HG02852 (cell line): ENCODE results near the gene USP17L15.
"Not testable (repeated sequence)": the region's sequence is repeated elsewhere in the genome, so short reads cannot be mapped to it uniquely, and the experiment has no call there.

ENCODE experiments used
- ATAC-seq: cut with Tn5 transposase; IDR thresholded peaks from one replicate; pipeline ENCODE4 v1.9.1; 2021; ENCODE audit warnings: mild to moderate bottlenecking, moderate library complexity; ENCODE audit not compliant: unreplicated experiment

The USP17L15 gene, protein sequence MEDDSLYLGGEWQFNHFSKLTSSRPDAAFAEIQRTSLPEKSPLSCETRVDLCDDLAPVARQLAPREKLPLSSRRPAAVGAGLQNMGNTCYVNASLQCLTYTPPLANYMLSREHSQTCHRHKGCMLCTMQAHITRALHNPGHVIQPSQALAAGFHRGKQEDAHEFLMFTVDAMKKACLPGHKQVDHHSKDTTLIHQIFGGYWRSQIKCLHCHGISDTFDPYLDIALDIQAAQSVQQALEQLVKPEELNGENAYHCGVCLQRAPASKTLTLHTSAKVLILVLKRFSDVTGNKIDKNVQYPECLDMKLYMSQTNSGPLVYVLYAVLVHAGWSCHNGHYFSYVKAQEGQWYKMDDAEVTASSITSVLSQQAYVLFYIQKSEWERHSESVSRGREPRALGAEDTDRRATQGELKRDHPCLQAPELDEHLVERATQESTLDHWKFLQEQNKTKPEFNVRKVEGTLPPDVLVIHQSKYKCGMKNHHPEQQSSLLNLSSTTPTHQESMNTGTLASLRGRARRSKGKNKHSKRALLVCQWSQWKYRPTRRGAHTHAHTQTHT

DNA sequence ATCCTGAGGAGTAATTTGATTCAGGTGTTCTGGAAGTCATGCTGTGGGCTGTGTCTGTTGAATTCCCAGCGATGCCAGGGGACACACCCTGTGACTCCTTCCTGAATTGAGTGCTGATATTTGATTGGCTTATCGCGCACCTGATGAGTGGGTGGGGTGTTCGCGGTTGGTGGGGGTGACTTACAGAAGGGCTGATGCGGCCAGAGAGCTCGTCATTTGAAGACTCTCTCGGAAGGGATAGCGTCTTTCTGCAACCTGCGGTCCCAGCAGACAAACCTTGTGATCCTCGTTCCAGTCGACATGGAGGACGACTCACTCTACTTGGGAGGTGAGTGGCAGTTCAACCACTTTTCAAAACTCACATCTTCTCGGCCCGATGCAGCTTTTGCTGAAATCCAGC is at the start of gene USP17L15:
TSS of gene USP17L15 (plus strand) at position 301 of the 400 bp plus-strand sequence. CDS start at position 301, 0 bp downstream.
- not testable (repeated sequence) for ATAC-seq

DNA sequence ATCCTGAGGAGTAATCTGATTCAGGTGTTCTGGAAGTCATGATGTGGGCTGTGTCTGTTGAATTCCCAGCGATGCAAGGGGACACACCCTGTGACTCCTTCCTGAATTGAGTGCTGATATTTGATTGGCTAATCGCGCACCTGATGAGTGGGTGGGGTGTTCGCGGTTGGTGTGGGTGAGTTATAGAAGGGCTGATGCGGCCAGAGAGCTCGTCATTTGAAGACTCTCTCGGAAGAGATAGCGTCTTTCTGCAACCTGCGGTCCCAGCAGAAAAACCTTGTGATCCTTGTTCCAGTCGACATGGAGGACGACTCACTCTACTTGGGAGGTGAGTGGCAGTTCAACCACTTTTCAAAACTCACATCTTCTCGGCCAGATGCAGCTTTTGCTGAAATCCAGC is 23.8 kb upstream of the USP17L15 start, which contains the start of gene USP17L10:
TSS of gene USP17L10 (plus strand) at position 301 of the 400 bp plus-strand sequence. CDS start at position 301, 0 bp downstream.
- ATAC-seq = not testable (repeated sequence)

DNA sequence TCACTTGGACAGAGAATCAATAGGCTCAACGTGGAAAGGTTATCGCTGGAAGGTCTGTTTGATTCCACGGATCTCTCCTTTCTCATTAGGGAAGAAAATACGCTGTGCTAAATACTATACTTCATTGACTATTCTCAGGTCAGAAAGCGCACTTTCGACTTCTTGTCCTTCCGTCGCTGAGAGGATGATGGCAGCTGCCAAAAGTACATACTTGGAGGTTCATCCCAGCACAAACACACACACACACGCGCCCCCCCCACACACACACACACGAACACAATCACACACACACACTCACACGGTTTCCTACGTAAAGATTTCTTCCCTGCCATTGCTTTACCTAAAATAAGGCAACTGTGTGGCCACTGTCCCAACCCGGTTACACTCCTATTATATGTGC is 19.5 kb upstream of the USP17L15 start:
- not testable (repeated sequence) for ATAC-seq

DNA sequence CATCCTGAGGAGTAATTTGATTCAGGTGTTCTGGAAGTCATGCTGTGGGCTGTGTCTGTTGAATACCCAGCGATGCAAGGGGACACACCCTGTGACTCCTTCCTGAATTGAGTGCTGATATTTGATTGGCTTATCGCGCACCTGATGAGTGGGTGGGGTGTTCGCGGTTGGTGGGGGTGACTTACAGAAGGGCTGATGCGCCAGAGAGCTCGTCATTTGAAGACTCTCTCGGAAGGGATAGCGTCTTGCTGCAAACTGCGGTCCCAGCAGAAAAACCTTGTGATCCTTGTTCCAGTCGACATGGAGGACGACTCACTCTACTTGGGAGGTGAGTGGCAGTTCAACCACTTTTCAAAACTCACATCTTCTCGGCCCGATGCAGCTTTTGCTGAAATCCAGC is 19.1 kb upstream of the USP17L15 start, which contains the start of gene USP17L11:
TSS of gene USP17L11 (plus strand) at position 301 of the 400 bp plus-strand sequence. CDS start at position 301, 0 bp downstream.
- not testable (repeated sequence) for ATAC-seq

DNA sequence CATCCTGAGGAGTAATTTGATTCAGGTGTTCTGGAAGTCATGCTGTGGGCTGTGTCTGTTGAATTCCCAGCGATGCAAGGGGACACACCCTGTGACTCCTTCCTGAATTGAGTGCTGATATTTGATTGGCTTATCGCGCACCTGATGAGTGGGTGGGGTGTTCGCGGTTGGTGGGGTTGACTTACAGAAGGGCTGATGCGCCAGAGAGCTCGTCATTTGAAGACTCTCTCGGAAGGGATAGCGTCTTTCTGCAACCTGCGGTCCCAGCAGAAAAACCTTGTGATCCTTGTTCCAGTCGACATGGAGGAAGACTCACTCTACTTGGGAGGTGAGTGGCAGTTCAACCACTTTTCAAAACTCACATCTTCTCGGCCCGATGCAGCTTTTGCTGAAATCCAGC is 14.3 kb upstream of the USP17L15 start, which contains the start of gene USP17L12:
TSS of gene USP17L12 (plus strand) at position 301 of the 400 bp plus-strand sequence. CDS start at position 301, 0 bp downstream.
- not testable (repeated sequence) for ATAC-seq

DNA sequence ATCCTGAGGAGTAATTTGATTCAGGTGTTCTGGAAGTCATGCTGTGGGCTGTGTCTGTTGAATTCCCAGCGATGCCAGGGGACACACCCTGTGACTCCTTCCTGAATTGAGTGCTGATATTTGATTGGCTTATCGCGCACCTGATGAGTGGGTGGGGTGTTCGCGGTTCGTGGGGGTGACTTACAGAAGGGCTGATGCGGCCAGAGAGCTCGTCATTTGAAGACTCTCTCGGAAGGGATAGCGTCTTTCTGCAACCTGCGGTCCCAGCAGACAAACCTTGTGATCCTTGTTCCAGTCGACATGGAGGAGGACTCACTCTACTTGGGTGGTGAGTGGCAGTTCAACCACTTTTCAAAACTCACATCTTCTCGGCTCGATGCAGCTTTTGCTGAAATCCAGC is 9.6 kb upstream of the USP17L15 start, which contains the start of gene USP17L13:
TSS of gene USP17L13 (plus strand) at position 301 of the 400 bp plus-strand sequence. CDS start at position 301, 0 bp downstream.
- not testable (repeated sequence) for ATAC-seq

DNA sequence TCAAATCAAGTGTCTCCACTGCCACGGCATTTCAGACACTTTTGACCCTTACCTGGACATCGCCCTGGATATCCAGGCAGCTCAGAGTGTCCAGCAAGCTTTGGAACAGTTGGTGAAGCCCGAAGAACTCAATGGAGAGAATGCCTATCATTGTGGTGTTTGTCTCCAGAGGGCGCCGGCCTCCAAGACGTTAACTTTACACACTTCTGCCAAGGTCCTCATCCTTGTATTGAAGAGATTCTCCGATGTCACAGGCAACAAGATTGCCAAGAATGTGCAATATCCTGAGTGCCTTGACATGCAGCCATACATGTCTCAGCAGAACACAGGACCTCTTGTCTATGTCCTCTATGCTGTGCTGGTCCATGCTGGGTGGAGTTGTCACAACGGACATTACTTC is 3.9 kb upstream of the USP17L15 start:
- not testable (repeated sequence) for ATAC-seq

DNA sequence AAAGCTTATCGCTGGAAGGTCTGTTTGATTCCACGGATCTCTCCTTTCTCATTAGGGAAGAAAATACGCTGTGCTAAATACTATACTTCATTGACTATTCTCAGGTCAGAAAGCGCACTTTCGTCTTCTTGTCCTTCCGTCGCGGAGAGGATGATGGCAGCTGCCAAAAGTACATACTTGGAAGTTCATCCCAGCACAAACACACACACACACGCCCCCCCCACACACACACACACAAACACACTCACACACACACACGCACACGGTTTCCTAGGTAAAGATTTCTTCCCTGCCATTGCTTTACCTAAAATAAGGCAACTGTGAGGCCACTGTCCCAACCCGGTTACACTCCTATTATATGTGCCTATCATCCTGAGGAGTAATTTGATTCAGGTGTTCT is 4.3 kb downstream of the USP17L15 start:
- ATAC-seq = not testable (repeated sequence)

DNA sequence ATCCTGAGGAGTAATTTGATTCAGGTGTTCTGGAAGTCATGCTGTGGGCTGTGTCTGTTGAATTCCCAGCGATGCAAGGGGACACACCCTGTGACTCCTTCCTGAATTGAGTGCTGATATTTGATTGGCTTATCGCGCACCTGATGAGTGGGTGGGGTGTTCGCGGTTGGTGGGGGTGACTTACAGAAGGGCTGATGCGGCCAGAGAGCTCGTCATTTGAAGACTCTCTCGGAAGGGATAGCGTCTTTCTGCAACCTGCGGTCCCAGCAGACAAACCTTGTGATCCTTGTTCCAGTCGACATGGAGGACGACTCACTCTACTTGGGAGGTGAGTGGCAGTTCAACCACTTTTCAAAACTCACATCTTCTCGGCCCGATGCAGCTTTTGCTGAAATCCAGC is 9.4 kb downstream of the USP17L15 start, which contains the start of gene USP17L17:
TSS of gene USP17L17 (plus strand) at position 301 of the 400 bp plus-strand sequence. CDS start at position 301, 0 bp downstream.
- not testable (repeated sequence) for ATAC-seq

DNA sequence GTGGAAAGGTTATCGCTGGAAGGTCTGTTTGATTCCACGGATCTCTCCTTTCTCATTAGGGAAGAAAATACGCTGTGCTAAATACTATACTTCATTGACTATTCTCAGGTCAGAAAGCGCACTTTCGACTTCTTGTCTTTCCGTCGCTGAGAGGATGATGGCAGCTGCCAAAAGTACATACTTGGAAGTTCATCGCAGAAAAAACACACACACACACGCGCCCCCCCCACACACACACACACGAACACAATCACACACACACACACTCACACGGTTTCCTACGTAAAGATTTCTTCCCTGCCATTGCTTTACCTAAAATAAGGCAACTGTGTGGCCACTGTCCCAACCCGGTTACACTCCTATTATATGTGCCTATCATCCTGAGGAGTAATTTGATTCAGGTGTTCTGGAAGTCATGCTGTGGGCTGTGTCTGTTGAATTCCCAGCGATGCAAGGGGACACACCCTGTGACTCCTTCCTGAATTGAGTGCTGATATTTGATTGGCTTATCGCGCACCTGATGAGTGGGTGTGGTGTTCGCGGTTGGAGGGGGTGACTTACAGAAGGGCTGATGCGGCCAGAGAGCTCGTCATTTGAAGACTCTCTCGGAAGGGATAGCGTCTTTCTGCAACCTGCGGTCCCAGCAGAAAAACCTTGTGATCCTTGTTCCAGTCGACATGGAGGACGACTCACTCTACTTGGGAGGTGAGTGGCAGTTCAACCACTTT is 13.9 kb downstream of the USP17L15 start, which contains the start of gene USP17L18:
TSS of gene USP17L18 (plus strand) at position 678 of the 728 bp plus-strand sequence. CDS start at position 678, 0 bp downstream.
- ATAC-seq = not testable (repeated sequence)

DNA sequence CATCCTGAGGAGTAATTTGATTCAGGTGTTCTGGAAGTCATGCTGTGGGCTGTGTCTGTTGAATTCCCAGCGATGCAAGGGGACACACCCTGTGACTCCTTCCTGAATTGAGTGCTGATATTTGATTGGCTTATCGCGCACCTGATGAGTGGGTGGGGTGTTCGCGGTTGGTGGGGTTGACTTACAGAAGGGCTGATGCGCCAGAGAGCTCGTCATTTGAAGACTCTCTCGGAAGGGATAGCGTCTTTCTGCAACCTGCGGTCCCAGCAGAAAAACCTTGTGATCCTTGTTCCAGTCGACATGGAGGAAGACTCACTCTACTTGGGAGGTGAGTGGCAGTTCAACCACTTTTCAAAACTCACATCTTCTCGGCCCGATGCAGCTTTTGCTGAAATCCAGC is 18.9 kb downstream of the USP17L15 start, which contains the start of gene USP17L19:
TSS of gene USP17L19 (plus strand) at position 301 of the 400 bp plus-strand sequence. CDS start at position 301, 0 bp downstream.
- ATAC-seq = not testable (repeated sequence)

DNA sequence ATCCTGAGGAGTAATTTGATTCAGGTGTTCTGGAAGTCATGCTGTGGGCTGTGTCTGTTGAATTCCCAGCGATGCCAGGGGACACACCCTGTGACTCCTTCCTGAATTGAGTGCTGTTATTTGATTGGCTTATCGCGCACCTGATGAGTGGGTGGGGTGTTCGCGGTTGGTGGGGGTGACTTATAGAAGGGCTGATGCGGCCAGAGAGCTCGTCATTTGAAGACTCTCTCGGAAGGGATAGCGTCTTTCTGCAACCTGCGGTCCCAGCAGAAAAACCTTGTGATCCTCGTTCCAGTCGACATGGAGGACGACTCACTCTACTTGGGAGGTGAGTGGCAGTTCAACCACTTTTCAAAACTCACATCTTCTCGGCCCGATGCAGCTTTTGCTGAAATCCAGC is 23.6 kb downstream of the USP17L15 start, which contains the start of gene USP17L20:
TSS of gene USP17L20 (plus strand) at position 301 of the 400 bp plus-strand sequence. CDS start at position 301, 0 bp downstream.
- not testable (repeated sequence) for ATAC-seq

DNA sequence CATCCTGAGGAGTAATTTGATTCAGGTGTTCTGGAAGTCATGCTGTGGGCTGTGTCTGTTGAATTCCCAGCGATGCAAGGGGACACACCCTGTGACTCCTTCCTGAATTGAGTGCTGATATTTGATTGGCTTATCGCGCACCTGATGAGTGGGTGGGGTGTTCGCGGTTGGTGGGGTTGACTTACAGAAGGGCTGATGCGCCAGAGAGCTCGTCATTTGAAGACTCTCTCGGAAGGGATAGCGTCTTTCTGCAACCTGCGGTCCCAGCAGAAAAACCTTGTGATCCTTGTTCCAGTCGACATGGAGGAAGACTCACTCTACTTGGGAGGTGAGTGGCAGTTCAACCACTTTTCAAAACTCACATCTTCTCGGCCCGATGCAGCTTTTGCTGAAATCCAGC is 28.4 kb downstream of the USP17L15 start, which contains the start of gene USP17L21:
TSS of gene USP17L21 (plus strand) at position 301 of the 400 bp plus-strand sequence. CDS start at position 301, 0 bp downstream.
- ATAC-seq = not testable (repeated sequence)

DNA sequence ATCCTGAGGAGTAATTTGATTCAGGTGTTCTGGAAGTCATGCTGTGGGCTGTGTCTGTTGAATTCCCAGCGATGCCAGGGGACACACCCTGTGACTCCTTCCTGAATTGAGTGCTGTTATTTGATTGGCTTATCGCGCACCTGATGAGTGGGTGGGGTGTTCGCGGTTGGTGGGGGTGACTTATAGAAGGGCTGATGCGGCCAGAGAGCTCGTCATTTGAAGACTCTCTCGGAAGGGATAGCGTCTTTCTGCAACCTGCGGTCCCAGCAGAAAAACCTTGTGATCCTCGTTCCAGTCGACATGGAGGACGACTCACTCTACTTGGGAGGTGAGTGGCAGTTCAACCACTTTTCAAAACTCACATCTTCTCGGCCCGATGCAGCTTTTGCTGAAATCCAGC is 33.1 kb downstream of the USP17L15 start, which contains the start of gene USP17L22:
TSS of gene USP17L22 (plus strand) at position 301 of the 400 bp plus-strand sequence. CDS start at position 301, 0 bp downstream.
- ATAC-seq = not testable (repeated sequence)

DNA sequence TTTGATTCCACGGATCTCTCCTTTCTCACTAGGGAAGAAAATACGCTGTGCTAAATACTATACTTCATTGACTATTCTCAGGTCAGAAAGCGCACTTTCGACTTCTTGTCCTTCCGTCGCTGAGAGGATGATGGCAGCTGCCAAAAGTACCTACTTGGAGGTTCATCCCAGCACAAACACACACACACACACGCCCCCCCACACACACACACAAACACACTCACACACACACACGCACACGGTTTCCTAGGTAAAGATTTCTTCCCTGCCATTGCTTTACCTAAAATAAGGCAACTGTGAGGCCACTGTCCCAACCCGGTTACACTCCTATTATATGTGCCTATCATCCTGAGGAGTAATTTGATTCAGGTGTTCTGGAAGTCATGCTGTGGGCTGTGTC is 37.5 kb downstream of the USP17L15 start:
- ATAC-seq = not testable (repeated sequence)
